ENCODE measurements around the gene GPM6B.

DNA sequence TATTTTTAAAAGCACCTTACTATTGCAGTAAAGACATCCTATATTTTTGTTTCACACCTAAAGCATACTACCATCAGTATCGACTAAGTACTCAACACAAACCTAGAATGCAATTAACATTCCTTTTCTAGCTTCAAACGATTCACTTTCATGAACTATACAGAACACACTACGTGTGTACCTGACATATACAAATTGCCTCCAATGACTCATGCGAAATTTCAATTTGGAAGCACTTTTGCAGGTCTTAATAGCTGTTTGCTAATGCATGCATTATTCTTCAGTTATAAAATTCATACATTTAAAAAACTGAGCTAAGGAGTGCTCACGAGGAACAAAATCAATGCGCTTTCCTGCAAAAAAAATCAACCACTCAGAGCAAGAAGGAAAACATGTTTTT is 19.7 kb upstream of the GPM6B start:
- TF ChIP-seq GATA2 (IDR thresholded peaks at IDR 0.05; ENCODE audit: low read depth, low read length): no peak
- no peak for TF ChIP-seq GATA3 (IDR thresholded peaks at IDR 0.05; ENCODE audit: low read depth, low read length)
